GM12878 (cell line): Measurements from ENCODE around the gene CDC14A. TPM values are rescaled to one million over a fixed set of nuclear protein-coding genes. Genes with fewer than 3 reads are reported as not detected.

Experiments
- ATAC-seq: fragments of 200-7000 bp; cut with Tn5 transposase; 3 replicates; pipeline ENCODE4 v1.9.1; 2020; ENCODE audit warnings: mild to moderate bottlenecking, moderate library complexity
- BruUV-seq: library from RNA; stranded (reverse); fragments of 400-500 nt; replicated peaks from 2 replicates; lab custom pipeline; 2021; lab: Mats Ljungman, UMichigan
- CTCF ChIA-PET: fragments of 300-600 bp; sonication (Branson Sonifier 250); formaldehyde crosslinking; extraction: SDS; loops from one replicate; lab custom pipeline; 2021; ENCODE audit warnings: inconsistent platforms; lab: Yijun Ruan, JAX
- POLR2A ChIA-PET: fragments of 350-600 bp; formaldehyde crosslinking; extraction: SDS; loops from one replicate; lab custom pipeline; 2021; ENCODE audit warnings: inconsistent platforms; lab: Charles Lee
- RAD21 ChIA-PET: fragments of 300-600 bp; sonication (Branson Sonifier 250); formaldehyde crosslinking; loops from one replicate; lab custom pipeline; 2023; ENCODE audit warnings: antibody characterized with exemption; ENCODE audit not compliant: unreplicated experiment; lab: Charles Lee
- SMC1A ChIA-PET: fragments of 300-600 bp; sonication (Branson Sonifier 250); formaldehyde crosslinking; loops from one replicate; lab custom pipeline; 2023; ENCODE audit not compliant: unreplicated experiment, uncharacterized antibody; lab: Charles Lee
- DNase-seq: peaks from one replicate; pipeline ENCODE4 v3.0.0-alpha.2; 2011; ENCODE audit warnings: low read depth, low spot score
- FAIRE-seq: peaks from 3 replicates; lab custom pipeline; 2011; peaks lifted over from hg19 to GRCh38; lab: Jason Lieb, UNC
- H2AFZ ChIP-seq: 2 replicates; pipeline ENCODE4 v1.6.0; 2011; ENCODE audit warnings: low read depth, low read length, control low read depth; ENCODE audit not compliant: control insufficient read depth
- H3K27ac ChIP-seq: 2 replicates; pipeline ENCODE4 v1.5.1; 2011; ENCODE audit warnings: control low read depth; ENCODE audit not compliant: control insufficient read depth, insufficient read depth
- H3K27me3 ChIP-seq, 2 experiments: replicated peaks in 1 of 2; 2 replicates each; pipeline versions ENCODE4 v1.6.0 to v1.6.1; 2011; ENCODE audit warnings: low read length in 1 of 2; ENCODE audit not compliant: control insufficient read depth in 2 of 2, insufficient read depth in 2 of 2
- H3K36me3 ChIP-seq, 2 experiments: 2 replicates each; pipeline ENCODE4 v1.5.1; 2011; ENCODE audit warnings: low read length in 1 of 2; ENCODE audit not compliant: control insufficient read depth in 2 of 2, insufficient read depth in 2 of 2
- H3K4me1 ChIP-seq: 2 replicates; pipeline ENCODE4 v1.6.1; 2011; ENCODE audit warnings: mild to moderate bottlenecking, low read length, moderate library complexity, mixed read lengths; ENCODE audit not compliant: control insufficient read depth, insufficient read depth
- H3K4me2 ChIP-seq: 2 replicates; pipeline ENCODE4 v1.6.0; 2011; ENCODE audit warnings: control low read depth; ENCODE audit not compliant: control insufficient read depth, insufficient read depth
- H3K4me3 ChIP-seq: fragments of 200-600 bp; sonication (generic); 2 replicates; pipeline ENCODE4 v1.5.1; 2016
- H3K79me2 ChIP-seq: 2 replicates; pipeline ENCODE4 v1.6.0; 2011; ENCODE audit warnings: low read length; ENCODE audit not compliant: control insufficient read depth, insufficient read depth
- H3K9ac ChIP-seq: 2 replicates; pipeline ENCODE4 v1.8.0; 2011; ENCODE audit warnings: low read length, control low read depth, mixed read lengths; ENCODE audit not compliant: control insufficient read depth, insufficient read depth
- H3K9me3 ChIP-seq: replicated peaks from 3 replicates; pipeline ENCODE4 v1.5.1; 2011; ENCODE audit warnings: mild to moderate bottlenecking, low read length; ENCODE audit not compliant: control insufficient read depth, insufficient read depth
- H4K20me1 ChIP-seq: 2 replicates; pipeline ENCODE4 v1.6.0; 2011; ENCODE audit not compliant: control insufficient read depth, insufficient read depth
- CHD1 ChIP-seq: IDR thresholded peaks from 2 replicates; pipeline ENCODE4 v1.6.1; 2012; ENCODE audit warnings: low read depth, low read length, improper control_type of control experiment
- IKZF2 ChIP-seq, 2 experiments: fragments of 450-650 bp; IDR thresholded peaks; 2 replicates each; pipeline ENCODE4 v1.6.1; 2017; ENCODE audit warnings: mild to moderate bottlenecking in 2 of 2, moderate library complexity in 2 of 2
- NBN ChIP-seq: fragments of 450-650 bp; IDR thresholded peaks from 2 replicates; pipeline ENCODE4 v1.6.1; 2016
- NFYB ChIP-seq: IDR thresholded peaks from 2 replicates; pipeline ENCODE4 v1.6.1; 2011; ENCODE audit warnings: low read depth, mild to moderate bottlenecking, low read length, improper control_type of control experiment, moderate library complexity; ENCODE audit not compliant: insufficient read depth
- RBBP5 ChIP-seq: fragments of 200-600 bp; sonication (generic); conservative IDR thresholded peaks from 2 replicates; pipeline ENCODE4 v1.6.1; 2016
- TAF1 ChIP-seq: IDR thresholded peaks from 2 replicates; pipeline ENCODE4 v1.6.1; 2011; ENCODE audit warnings: mild to moderate bottlenecking, low read depth, low read length, borderline replicate concordance
- TARDBP ChIP-seq: IDR thresholded peaks from 2 replicates; pipeline ENCODE4 v1.6.1; 2016; ENCODE audit warnings: borderline replicate concordance
- WGBS: methylation state at CpG from one replicate; pipeline ENCODE4 v1.1.6; 2016; ENCODE audit warnings: low lambda C conversion rate; ENCODE audit not compliant: insufficient replicate concordance, insufficient coverage; ENCODE audit errors: missing lambda C conversion rate; 5-methylcytosine and 5-hydroxymethylcytosine counted together
- in situ Hi-C: fragments of 300-500 bp; cut with MboI; formaldehyde crosslinking; loops from 9 replicates; pipeline ENCODE4 v1.14.3; 2018; ENCODE audit warnings: mixed read lengths
- intact Hi-C: fragments of 100-400 bp; cut with micrococcal nuclease; formaldehyde crosslinking; loops from one replicate; pipeline ENCODE4 v1.14.2; 2022; ENCODE audit not compliant: unreplicated experiment
- polyA plus RNA-seq, 11 experiments: library from polyadenylated mRNA; depleted of rRNA in 4 of 11; unstranded in 6 of 11; stranded (reverse) in 5 of 11; fragments of >200 nt; fragmentation: Nextera tagmentation in 4 of 11; fragmentation: Illumina TruSeq in 1 of 11; extraction: Ambion mirVana in 4 of 11; extraction: Trizol in 1 of 11; gene quantifications; 1 replicate in 1 of 11; 2 replicates in 10 of 11; pipeline versions ENCODE4 v1.2.1 to v1.2.3, GENCODE V29; 2011 to 2016; ENCODE audit warnings: inconsistent platforms in 2 of 11, missing spikeins in 2 of 11, low read depth in 1 of 11
- total RNA-seq, 4 experiments: library from RNA; depleted of rRNA in 3 of 4; stranded (reverse); fragments of >200 nt in 3 of 4; fragmentation: Illumina TruSeq in 1 of 4; extraction: Trizol in 1 of 4; gene quantifications; 2 replicates each; pipeline versions ENCODE4 v1.2.1 to v1.2.3, GENCODE V29; 2013 to 2021
- TF ChIP-seq, protein P1 (sequence below): fragments of 450-650 bp; formaldehyde crosslinking; IDR thresholded peaks from 2 replicates; pipeline ENCODE4 v1.4.0; 2022; ENCODE audit warnings: mild to moderate bottlenecking, moderate library complexity
- TF ChIP-seq, protein P2 (sequence below): fragments of 450-650 bp; IDR thresholded peaks from 2 replicates; pipeline ENCODE4 v1.6.1; 2017; ENCODE audit warnings: antibody characterized with exemption, mild to moderate bottlenecking, moderate library complexity
- TF ChIP-seq, protein P3 (sequence below): IDR thresholded peaks from 2 replicates; pipeline ENCODE4 v1.6.1; 2012; ENCODE audit warnings: improper control_type of control experiment, low read depth, low read length; ENCODE audit not compliant: insufficient replicate concordance

Gene CDC14A
- total and polyA plus RNA-seq, 10 of the 15 experiments (the other 5 are each of a cell fraction or from before 2014, with no cell fraction given) = 1.5 to 7.1 (median 5.5) TPM

DNA sequence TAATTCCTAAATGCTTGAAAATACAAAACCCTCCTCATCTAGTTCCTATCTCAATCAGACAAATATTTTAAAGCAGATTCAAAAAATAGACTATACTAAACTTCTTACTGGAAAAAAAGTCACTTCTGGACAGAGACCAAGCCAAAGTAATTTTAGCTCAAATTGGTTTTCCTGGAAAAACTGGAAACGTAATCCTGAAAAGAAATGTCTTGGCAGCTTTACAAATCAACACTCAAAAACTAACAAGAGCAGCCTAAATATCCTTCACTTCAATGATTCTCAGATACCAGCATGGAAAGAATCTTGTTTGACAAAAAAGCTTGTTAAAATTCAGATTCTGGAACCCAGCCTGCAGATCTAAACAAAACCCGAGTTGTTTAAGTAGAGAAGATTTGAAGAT lies 176.6 kb downstream of the CDC14A start (continued):
- TF ChIP-seq, protein P1, sequence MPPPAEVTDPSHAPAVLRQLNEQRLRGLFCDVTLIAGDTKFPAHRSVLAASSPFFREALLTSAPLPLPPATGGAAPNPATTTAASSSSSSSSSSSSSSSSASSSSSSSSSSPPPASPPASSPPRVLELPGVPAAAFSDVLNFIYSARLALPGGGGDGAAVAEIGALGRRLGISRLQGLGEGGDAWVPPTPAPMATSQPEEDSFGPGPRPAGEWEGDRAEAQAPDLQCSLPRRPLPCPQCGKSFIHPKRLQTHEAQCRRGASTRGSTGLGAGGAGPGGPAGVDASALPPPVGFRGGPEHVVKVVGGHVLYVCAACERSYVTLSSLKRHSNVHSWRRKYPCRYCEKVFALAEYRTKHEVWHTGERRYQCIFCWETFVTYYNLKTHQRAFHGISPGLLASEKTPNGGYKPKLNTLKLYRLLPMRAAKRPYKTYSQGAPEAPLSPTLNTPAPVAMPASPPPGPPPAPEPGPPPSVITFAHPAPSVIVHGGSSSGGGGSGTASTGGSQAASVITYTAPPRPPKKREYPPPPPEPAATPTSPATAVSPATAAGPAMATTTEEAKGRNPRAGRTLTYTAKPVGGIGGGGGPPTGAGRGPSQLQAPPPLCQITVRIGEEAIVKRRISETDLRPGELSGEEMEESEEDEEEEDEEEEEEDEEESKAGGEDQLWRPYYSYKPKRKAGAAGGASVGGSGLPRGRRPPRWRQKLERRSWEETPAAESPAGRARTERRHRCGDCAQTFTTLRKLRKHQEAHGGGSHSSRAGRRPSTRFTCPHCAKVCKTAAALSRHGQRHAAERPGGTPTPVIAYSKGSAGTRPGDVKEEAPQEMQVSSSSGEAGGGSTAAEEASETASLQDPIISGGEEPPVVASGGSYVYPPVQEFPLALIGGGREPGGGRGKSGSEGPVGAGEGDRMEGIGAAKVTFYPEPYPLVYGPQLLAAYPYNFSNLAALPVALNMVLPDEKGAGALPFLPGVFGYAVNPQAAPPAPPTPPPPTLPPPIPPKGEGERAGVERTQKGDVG (CRISPR knock-in tag) = no peak
- TF ChIP-seq, protein P2, sequence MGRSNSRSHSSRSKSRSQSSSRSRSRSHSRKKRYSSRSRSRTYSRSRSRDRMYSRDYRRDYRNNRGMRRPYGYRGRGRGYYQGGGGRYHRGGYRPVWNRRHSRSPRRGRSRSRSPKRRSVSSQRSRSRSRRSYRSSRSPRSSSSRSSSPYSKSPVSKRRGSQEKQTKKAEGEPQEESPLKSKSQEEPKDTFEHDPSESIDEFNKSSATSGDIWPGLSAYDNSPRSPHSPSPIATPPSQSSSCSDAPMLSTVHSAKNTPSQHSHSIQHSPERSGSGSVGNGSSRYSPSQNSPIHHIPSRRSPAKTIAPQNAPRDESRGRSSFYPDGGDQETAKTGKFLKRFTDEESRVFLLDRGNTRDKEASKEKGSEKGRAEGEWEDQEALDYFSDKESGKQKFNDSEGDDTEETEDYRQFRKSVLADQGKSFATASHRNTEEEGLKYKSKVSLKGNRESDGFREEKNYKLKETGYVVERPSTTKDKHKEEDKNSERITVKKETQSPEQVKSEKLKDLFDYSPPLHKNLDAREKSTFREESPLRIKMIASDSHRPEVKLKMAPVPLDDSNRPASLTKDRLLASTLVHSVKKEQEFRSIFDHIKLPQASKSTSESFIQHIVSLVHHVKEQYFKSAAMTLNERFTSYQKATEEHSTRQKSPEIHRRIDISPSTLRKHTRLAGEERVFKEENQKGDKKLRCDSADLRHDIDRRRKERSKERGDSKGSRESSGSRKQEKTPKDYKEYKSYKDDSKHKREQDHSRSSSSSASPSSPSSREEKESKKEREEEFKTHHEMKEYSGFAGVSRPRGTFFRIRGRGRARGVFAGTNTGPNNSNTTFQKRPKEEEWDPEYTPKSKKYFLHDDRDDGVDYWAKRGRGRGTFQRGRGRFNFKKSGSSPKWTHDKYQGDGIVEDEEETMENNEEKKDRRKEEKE = no peak
- TF ChIP-seq NFYB = no peak
- TF ChIP-seq TARDBP = no peak
- TF ChIP-seq CHD1 = no peak
- TF ChIP-seq, all 136 proteins: peak for 0

DNA sequence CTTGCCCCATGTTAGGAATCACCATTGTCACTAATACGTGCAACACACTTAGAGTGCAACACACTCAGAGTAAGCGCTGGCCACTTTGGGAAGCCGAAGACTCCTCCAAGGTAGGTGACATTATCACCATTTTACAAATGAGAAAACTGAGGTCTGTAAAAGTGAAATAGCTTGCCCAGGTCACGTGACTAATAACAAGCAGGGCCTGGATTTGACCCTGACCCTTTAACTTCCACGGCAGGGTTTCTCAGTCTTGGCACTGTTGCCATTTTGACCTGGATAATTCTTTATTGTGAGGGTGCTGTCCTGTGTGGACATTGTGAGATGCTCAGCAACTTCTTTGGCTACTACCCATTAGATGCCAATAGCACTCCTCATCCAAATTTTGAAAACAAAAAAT lies 177.8 kb downstream of the CDC14A start:
- Histone ChIP-seq H3K9me3 (no peaks in the 10 kb centered on the region), H4K20me1 (no peaks in the 10 kb centered on the region), H3K4me2 (no peak overlapping the region; the same call in 1 of the 2 replicates), H3K27me3 (no peaks in the 10 kb centered on the region), H3K27ac (no peak overlapping the region), H3K36me3 (no peaks in the 10 kb centered on the region), H3K9ac (no peak overlapping the region), H3K4me3 (no peak overlapping the region), H3K4me1 (peaks cover 14% of the 10 kb centered on the region; the same call in 1 of the 2 replicates), H2AFZ (no peak overlapping the region), H3K79me2 (no peaks in the 10 kb centered on the region)
- no TSS peak for BruUV-seq
- POLR2A ChIA-PET = no interaction called here
- no peak for DNase-seq
- FAIRE-seq = no peak
- RAD21 ChIA-PET = interaction anchor here (1.3 kb wide), 1 partner anchor 58 kb away, joined by 3 read pairs; no protein-coding TSS in a partner anchor
- no peak for ATAC-seq
- SMC1A ChIA-PET = interaction anchor here (0.5 to 2.2 kb wide), 4 partner anchors 13 to 197 kb away, joined by 3 to 6 read pairs (median 4); no protein-coding TSS in a partner anchor
- CTCF ChIA-PET = interaction anchor here (1.0 to 1.3 kb wide), 5 partner anchors 13 to 339 kb away, joined by 3 to 4 read pairs (median 3); no protein-coding TSS in a partner anchor
- 77% methylated on average over 5 of the region's 5 CpGs for WGBS
- intact Hi-C loops = loop anchor here (10.0 kb wide), 2 partner anchors 495 to 725 kb away; a partner anchor contains a TSS
- in situ Hi-C loops = no loop called here
- TF ChIP-seq IKZF2 (IDR thresholded peaks at IDR 0.05) = no peak
- TF ChIP-seq RBBP5 = no peak
- TF ChIP-seq, protein P3, sequence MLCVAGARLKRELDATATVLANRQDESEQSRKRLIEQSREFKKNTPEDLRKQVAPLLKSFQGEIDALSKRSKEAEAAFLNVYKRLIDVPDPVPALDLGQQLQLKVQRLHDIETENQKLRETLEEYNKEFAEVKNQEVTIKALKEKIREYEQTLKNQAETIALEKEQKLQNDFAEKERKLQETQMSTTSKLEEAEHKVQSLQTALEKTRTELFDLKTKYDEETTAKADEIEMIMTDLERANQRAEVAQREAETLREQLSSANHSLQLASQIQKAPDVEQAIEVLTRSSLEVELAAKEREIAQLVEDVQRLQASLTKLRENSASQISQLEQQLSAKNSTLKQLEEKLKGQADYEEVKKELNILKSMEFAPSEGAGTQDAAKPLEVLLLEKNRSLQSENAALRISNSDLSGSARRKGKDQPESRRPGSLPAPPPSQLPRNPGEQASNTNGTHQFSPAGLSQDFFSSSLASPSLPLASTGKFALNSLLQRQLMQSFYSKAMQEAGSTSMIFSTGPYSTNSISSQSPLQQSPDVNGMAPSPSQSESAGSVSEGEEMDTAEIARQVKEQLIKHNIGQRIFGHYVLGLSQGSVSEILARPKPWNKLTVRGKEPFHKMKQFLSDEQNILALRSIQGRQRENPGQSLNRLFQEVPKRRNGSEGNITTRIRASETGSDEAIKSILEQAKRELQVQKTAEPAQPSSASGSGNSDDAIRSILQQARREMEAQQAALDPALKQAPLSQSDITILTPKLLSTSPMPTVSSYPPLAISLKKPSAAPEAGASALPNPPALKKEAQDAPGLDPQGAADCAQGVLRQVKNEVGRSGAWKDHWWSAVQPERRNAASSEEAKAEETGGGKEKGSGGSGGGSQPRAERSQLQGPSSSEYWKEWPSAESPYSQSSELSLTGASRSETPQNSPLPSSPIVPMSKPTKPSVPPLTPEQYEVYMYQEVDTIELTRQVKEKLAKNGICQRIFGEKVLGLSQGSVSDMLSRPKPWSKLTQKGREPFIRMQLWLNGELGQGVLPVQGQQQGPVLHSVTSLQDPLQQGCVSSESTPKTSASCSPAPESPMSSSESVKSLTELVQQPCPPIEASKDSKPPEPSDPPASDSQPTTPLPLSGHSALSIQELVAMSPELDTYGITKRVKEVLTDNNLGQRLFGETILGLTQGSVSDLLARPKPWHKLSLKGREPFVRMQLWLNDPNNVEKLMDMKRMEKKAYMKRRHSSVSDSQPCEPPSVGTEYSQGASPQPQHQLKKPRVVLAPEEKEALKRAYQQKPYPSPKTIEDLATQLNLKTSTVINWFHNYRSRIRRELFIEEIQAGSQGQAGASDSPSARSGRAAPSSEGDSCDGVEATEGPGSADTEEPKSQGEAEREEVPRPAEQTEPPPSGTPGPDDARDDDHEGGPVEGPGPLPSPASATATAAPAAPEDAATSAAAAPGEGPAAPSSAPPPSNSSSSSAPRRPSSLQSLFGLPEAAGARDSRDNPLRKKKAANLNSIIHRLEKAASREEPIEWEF = no peak
- no peak for TF ChIP-seq CHD1
- no peak for TF ChIP-seq NBN
- no peak for TF ChIP-seq TAF1
